DMS79 treated with DMSO at 0.1 percent for 48 hours (cell line): ENCODE results near the gene GPR52.

Experiments used
- DNase-seq: peaks from one replicate; lab custom pipeline; 2025; lab: John Stamatoyannopoulos, UW

The GPR52 gene

GRCh38 chr1:174469052-174469451, 21.3 kb downstream of the GPR52 start:
- DNase-seq, result no peak

GRCh38 chr1:174469687-174470086, 21.9 kb downstream of the GPR52 start:
- no peak for DNase-seq

GRCh38 chr1:174479281-174479680, 31.5 kb downstream of the GPR52 start:
- DNase-seq, result no peak

GRCh38 chr1:174480324-174480723, 32.6 kb downstream of the GPR52 start:
- no peak for DNase-seq

- no peak for DNase-seq
These were observed 43.8 kb downstream of the GPR52 start for GRCh38 chr1:174491606-174492005.

- DNase-seq, result no peak
These were observed 49.7 kb downstream of the GPR52 start for GRCh38 chr1:174497478-174497877.
